NCI-H460 (cell line): ENCODE measurements around the gene PTGFR. TPM values are rescaled to one million over a fixed set of nuclear protein-coding genes. Genes with fewer than 3 reads are reported as not detected.

ENCODE experiments used
- DNase-seq: peaks from one replicate; pipeline ENCODE4 v3.0.0-alpha.2; 2016; ENCODE audit warnings: low read depth; ENCODE audit errors: extremely low read depth
- total RNA-seq: library from RNA; depleted of rRNA; stranded (reverse); fragments of >200 nt; shearing (Covaris generic); gene quantifications from 2 replicates; pipeline ENCODE4 v1.2.3, GENCODE V29; 2014; rRNA removed

PTGFR gene
- total RNA-seq, 1 experiment from 2014 or later = 0.12 TPM

DNA sequence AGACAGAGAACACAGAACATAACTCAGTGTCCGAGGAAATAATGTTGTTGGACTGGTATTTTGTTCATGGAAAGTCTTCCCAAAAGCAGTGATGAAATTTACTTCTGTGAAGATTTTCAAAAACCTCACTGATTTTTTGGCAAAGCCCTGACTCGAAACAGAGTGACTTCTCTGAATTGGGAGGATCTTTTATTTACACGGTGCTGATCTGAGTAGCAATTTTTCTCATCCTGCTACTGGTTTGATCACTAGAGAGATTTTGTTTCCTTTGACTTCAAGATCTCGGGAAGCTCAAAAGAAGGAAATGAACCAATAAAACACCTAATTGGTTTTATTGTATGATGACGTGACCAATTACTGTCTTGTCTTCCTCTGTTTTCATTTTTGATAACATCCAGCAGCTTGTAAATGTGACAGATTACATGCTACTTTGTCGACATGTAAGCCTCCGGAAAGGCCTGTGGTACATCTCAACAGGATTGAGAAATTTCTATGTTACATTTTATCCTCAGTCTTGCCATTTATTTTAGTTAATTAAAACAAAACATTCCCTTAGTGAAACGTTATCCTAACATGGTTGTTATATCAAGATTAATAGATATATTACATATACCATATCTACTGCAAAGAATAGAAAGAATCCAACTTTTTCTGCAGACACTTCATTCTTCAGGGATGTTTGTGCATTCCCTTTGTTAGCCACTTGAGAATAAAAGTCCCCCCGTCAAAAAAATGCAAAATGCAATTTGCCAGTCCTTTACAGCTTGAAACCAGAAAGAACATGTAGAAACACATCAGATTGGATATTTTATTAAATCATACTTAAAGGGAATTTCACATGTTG is 86.7 kb downstream of the PTGFR start:
- DNase-seq = no peak

DNA sequence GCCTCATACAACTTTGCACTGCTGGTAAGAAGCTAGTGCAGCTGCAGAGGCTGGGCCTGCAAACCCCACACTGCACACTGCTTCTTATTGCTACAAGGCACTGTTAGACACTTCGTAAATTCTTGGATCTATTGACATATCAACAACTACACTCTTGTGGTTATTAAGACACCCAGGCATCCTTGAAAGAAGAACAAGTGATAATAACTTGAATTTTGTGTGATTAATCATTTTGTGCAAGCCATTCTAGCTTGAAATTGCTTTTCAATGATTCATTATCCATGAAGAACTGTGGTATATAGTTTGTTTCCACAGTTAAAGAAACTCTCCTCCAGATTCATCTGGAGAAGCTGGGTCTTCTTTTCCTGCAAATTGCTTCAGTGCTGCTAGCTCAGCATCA is 95.8 kb downstream of the PTGFR start:
- DNase-seq = no peak

DNA sequence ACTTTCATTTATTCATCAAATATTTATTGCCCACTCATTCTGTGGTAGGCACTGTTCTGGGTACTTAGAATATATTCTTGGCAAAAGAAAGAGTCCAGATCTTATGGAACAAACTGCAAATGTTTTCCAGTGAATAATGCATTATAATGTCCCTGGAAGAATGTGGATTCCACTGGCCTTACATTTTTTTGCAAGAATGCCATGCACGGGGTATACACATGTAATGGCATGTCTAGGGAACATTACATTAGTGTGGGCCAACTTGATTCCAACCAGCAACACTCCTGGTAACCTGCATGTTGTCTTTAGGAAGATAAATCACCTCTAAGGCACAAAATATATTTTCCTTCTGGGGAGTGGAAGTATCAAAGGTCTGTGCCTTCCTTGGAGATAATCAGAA is 96.4 kb downstream of the PTGFR start:
- no peak for DNase-seq

Other genes with a start within 250 kb of the PTGFR start
- 15.7 and 16.1 TPM in 2 replicates for gene IFI44L, start 129.5 kb downstream of the PTGFR start, total RNA-seq
- gene IFI44, start 158.9 kb downstream of the PTGFR start, total RNA-seq = 16.9 and 17.8 TPM in 2 replicates